H9 (cell line): ENCODE measurements around the gene ZNF646. TPM values are rescaled to one million over a fixed set of nuclear protein-coding genes. Genes with fewer than 3 reads are reported as not detected.

Experiments
- DNase-seq: peaks from one replicate; pipeline ENCODE4 v3.0.0-alpha.2; 2017
- H2AFZ ChIP-seq: one replicate; pipeline ENCODE4 v1.6.1; 2013; ENCODE audit warnings: mild to moderate bottlenecking, low read length, control low read depth, moderate library complexity
- H2AK5ac ChIP-seq: 2 replicates; pipeline ENCODE4 v1.6.1; 2013; ENCODE audit warnings: low read length, control low read depth, mixed read lengths; ENCODE audit not compliant: insufficient read length
- H2BK120ac ChIP-seq: one replicate; pipeline ENCODE4 v1.6.1; 2013; ENCODE audit warnings: low read depth, mild to moderate bottlenecking, low read length, control low read depth, inconsistent platforms; ENCODE audit not compliant: poor library complexity, severe bottlenecking
- H2BK12ac ChIP-seq: 2 replicates; pipeline ENCODE4 v1.6.1; 2013; ENCODE audit warnings: low read length, control low read depth, mixed read lengths, low read depth; ENCODE audit not compliant: insufficient read length
- H2BK15ac ChIP-seq: 2 replicates; pipeline ENCODE4 v1.6.1; 2013; ENCODE audit warnings: low read depth, low read length, control low read depth
- H2BK20ac ChIP-seq: one replicate; pipeline ENCODE4 v1.6.1; 2013; ENCODE audit warnings: low read depth, mild to moderate bottlenecking, low read length, control low read depth, inconsistent platforms; ENCODE audit not compliant: poor library complexity, severe bottlenecking
- H2BK5ac ChIP-seq: 2 replicates; pipeline ENCODE4 v1.6.1; 2013; ENCODE audit warnings: low read length, control low read depth, mixed read lengths; ENCODE audit not compliant: insufficient read length
- H3K14ac ChIP-seq: 2 replicates; pipeline ENCODE4 v1.6.1; 2013; ENCODE audit warnings: low read length, control low read depth; ENCODE audit not compliant: insufficient read depth
- H3K18ac ChIP-seq: 2 replicates; pipeline ENCODE4 v1.6.1; 2013; ENCODE audit warnings: low read depth, mild to moderate bottlenecking, mixed read lengths, low read length, control low read depth; ENCODE audit not compliant: insufficient read length
- H3K23ac ChIP-seq: 2 replicates; pipeline ENCODE4 v1.6.1; 2013; ENCODE audit warnings: low read length, control low read depth, mixed read lengths, low read depth; ENCODE audit not compliant: insufficient read length
- H3K23me2 ChIP-seq: 2 replicates; pipeline ENCODE4 v1.6.1; 2013; ENCODE audit warnings: low read depth, mild to moderate bottlenecking, mixed read lengths, low read length, control low read depth; ENCODE audit not compliant: insufficient read length, poor library complexity, severe bottlenecking
- H3K27ac ChIP-seq: 2 replicates; pipeline ENCODE4 v1.5.1; 2013; ENCODE audit warnings: low read length, control low read depth, mixed read lengths, low read depth; ENCODE audit not compliant: insufficient read length
- H3K27me3 ChIP-seq: 2 replicates; pipeline ENCODE4 v1.6.1; 2013; ENCODE audit warnings: low read length, control low read depth, inconsistent platforms; ENCODE audit not compliant: insufficient read depth
- H3K4ac ChIP-seq: 2 replicates; pipeline ENCODE4 v1.6.1; 2013; ENCODE audit warnings: low read depth, mild to moderate bottlenecking, control low read depth, inconsistent platforms, low read length, moderate library complexity
- H3K4me1 ChIP-seq: 2 replicates; pipeline ENCODE4 v1.6.1; 2013; ENCODE audit warnings: low read length, control low read depth, inconsistent platforms; ENCODE audit not compliant: insufficient read depth
- H3K4me2 ChIP-seq: 2 replicates; pipeline ENCODE4 v1.6.1; 2013; ENCODE audit warnings: low read length, control low read depth, mixed read lengths; ENCODE audit not compliant: insufficient read length, insufficient read depth
- H3K56ac ChIP-seq: 2 replicates; pipeline ENCODE4 v1.6.1; 2013; ENCODE audit warnings: low read depth, mild to moderate bottlenecking, mixed read lengths, low read length, control low read depth; ENCODE audit not compliant: insufficient read length
- H3K79me1 ChIP-seq: 2 replicates; pipeline ENCODE4 v1.6.1; 2013; ENCODE audit warnings: low read depth, mild to moderate bottlenecking, moderate library complexity, low read length, control low read depth, inconsistent platforms; ENCODE audit not compliant: insufficient read depth, poor library complexity, severe bottlenecking
- H3K79me2 ChIP-seq: 2 replicates; pipeline ENCODE4 v1.6.1; 2013; ENCODE audit warnings: low read length, control low read depth, inconsistent platforms; ENCODE audit not compliant: insufficient read depth
- H3K9ac ChIP-seq: 2 replicates; pipeline ENCODE4 v1.6.1; 2013; ENCODE audit warnings: low read length, control low read depth, mixed read lengths; ENCODE audit not compliant: insufficient read length; ENCODE audit errors: extremely low read depth
- H3K9me3 ChIP-seq: one replicate; pipeline ENCODE4 v1.6.1; 2013; ENCODE audit warnings: low read depth, low read length, inconsistent platforms; ENCODE audit not compliant: control insufficient read depth
- H3T11ph ChIP-seq: one replicate; pipeline ENCODE4 v1.6.1; 2013; ENCODE audit warnings: mild to moderate bottlenecking, low read length, control low read depth, inconsistent platforms
- H4K20me1 ChIP-seq: one replicate; pipeline ENCODE4 v1.6.1; 2013; ENCODE audit not compliant: control insufficient read depth, insufficient read length, insufficient read depth
- H4K5ac ChIP-seq: 2 replicates; pipeline ENCODE4 v1.6.1; 2013; ENCODE audit warnings: low read depth, mild to moderate bottlenecking, mixed read lengths, low read length, control low read depth; ENCODE audit not compliant: insufficient read length
- H4K8ac ChIP-seq: replicated peaks from 2 replicates; pipeline ENCODE4 v1.6.1; 2013; ENCODE audit warnings: low read length, control low read depth, mixed read lengths, low read depth; ENCODE audit not compliant: insufficient read length
- H4K91ac ChIP-seq: 2 replicates; pipeline ENCODE4 v1.6.1; 2013; ENCODE audit warnings: low read depth, mild to moderate bottlenecking, moderate library complexity, mixed read lengths, low read length, control low read depth; ENCODE audit not compliant: insufficient read length
- H3K27ac Mint-ChIP-seq, 3 experiments: 2 replicates in 2 of 3; 3 replicates in 1 of 3; pipeline ENCODE4 v1.8.0; 2020 to 2021; ENCODE audit warnings: mixed read lengths in 3 of 3, mild to moderate bottlenecking in 1 of 3, moderate library complexity in 1 of 3
- H3K27me3 Mint-ChIP-seq: 2 replicates; pipeline ENCODE4 v1.8.0; 2021; ENCODE audit warnings: low read depth, mild to moderate bottlenecking, moderate library complexity, mixed read lengths
- H3K36me3 Mint-ChIP-seq, 3 experiments: 2 replicates in 2 of 3; 3 replicates in 1 of 3; pipeline ENCODE4 v1.8.0; 2020 to 2021; ENCODE audit warnings: low read depth in 3 of 3, mixed read lengths in 3 of 3; ENCODE audit not compliant: insufficient read depth in 1 of 3
- H3K4me1 Mint-ChIP-seq, 2 experiments: 2 replicates each; pipeline ENCODE4 v1.8.0; 2020; ENCODE audit warnings: mixed read lengths in 2 of 2
- H3K4me3 Mint-ChIP-seq, 2 experiments: 2 replicates in 1 of 2; 3 replicates in 1 of 2; pipeline ENCODE4 v1.8.0; 2020 to 2021; ENCODE audit warnings: mild to moderate bottlenecking in 2 of 2, mixed read lengths in 2 of 2, moderate library complexity in 1 of 2
- H3K9me3 Mint-ChIP-seq, 2 experiments: 2 replicates in 1 of 2; 3 replicates in 1 of 2; pipeline ENCODE4 v1.8.0; 2020; ENCODE audit warnings: mild to moderate bottlenecking in 2 of 2, mixed read lengths in 2 of 2, moderate library complexity in 1 of 2
- WGBS: extraction: QIAGEN DNeasy Blood & Tissue Kit; methylation state at CpG from one replicate; pipeline ENCODE4 v1.1.7; 2013; ENCODE audit warnings: missing lambda C conversion rate, low lambda C conversion rate, mixed read lengths; ENCODE audit not compliant: insufficient read length; ENCODE audit errors: extremely low coverage; 5-methylcytosine and 5-hydroxymethylcytosine counted together
- total RNA-seq: library from RNA; stranded (reverse); gene quantifications from 2 replicates; pipeline ENCODE4 v1.2.1, GENCODE V29; 2021
- TF ChIP-seq, protein P1 (sequence below): fragments of 200-600 bp; sonication (generic); conservative IDR thresholded peaks from 3 replicates; pipeline ENCODE4 v1.8.0; 2021; ENCODE audit warnings: antibody characterized with exemption, mild to moderate bottlenecking

The ZNF646 gene
- total RNA-seq, 1 experiment from 2014 or later, result 29.2 TPM

DNA sequence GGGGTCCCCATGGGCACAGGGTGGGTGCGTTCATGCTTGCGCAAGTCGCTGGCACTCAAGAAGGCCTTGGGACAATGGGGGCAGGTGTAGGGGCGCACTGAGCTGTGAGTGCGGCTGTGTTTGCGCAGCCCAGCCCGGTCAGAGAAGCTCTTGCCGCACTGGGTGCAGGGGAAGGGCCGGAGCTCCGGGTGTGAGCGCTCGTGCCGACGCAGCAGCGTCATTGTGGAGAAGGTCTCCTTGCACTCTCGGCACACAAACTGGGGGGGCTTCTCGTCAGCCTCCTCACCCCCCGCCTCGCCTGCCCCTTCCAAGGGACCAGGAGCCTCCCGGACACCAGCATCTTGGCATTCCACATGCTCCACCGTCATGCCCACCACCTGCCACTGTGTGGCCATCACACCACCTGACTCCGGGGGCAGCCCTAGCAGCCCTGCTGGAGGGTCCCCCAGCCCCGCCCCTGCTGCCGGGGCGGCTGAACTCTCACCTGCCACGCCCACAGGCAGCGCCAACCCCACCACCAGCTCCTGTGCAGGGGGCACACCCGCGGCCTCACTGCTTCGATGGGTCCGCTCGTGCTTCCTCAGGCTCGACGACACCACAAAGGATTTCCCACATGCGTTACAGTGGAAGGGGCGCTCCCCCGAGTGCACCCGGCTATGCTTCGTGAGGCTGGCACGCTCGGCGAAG, 13.0 kb upstream of the ZNF646 start:
- Histone ChIP-seq H3K23me2 (no peaks in the 10 kb centered on the region), H2AK5ac (no peak overlapping the region)

More for the DNA sequence above, 13.0 kb upstream of the ZNF646 start:
- no CpG with 5 or more reads among the region's 42 CpGs for WGBS
- peaks cover 0 to 4% of the 10 kb centered on the region in 2 experiments; a peak in 1 of 4 replicates for H3K4me1 Mint-ChIP-seq
- Histone ChIP-seq H3T11ph (no peak overlapping the region), H2BK15ac (no peak overlapping the region), H2BK5ac (no peak overlapping the region), H2BK120ac (no peak overlapping the region), H2AFZ (no peak overlapping the region), H3K27ac (no peak overlapping the region), H3K79me2 (no peaks in the 10 kb centered on the region), H3K4ac (no peak overlapping the region), H3K4me2 (no peak overlapping the region), H3K9me3 (no peaks in the 10 kb centered on the region), H3K4me1 (no peaks in the 10 kb centered on the region), H3K56ac (no peak overlapping the region), H2BK12ac (no peak overlapping the region), H3K27me3 (no peaks in the 10 kb centered on the region), H4K5ac (no peak overlapping the region), H3K18ac (no peak overlapping the region), H2BK20ac (no peak overlapping the region), H3K79me1 (no peaks in the 10 kb centered on the region), H3K14ac (no peak overlapping the region), H4K20me1 (no peaks in the 10 kb centered on the region), H4K91ac (no peak overlapping the region), H3K23ac (no peak overlapping the region), H3K9ac (no peak overlapping the region), H4K8ac (no peak overlapping the region)
- no peak overlapping the region for H3K4me3 Mint-ChIP-seq
- TF ChIP-seq, protein P1, sequence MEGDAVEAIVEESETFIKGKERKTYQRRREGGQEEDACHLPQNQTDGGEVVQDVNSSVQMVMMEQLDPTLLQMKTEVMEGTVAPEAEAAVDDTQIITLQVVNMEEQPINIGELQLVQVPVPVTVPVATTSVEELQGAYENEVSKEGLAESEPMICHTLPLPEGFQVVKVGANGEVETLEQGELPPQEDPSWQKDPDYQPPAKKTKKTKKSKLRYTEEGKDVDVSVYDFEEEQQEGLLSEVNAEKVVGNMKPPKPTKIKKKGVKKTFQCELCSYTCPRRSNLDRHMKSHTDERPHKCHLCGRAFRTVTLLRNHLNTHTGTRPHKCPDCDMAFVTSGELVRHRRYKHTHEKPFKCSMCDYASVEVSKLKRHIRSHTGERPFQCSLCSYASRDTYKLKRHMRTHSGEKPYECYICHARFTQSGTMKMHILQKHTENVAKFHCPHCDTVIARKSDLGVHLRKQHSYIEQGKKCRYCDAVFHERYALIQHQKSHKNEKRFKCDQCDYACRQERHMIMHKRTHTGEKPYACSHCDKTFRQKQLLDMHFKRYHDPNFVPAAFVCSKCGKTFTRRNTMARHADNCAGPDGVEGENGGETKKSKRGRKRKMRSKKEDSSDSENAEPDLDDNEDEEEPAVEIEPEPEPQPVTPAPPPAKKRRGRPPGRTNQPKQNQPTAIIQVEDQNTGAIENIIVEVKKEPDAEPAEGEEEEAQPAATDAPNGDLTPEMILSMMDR, result no peak
- no peaks in the 10 kb centered on the region for H3K9me3 Mint-ChIP-seq
- H3K36me3 Mint-ChIP-seq, result peaks cover 22 to 47% (median 40%) of the 10 kb centered on the region in 3 experiments
- no peak overlapping the region for H3K27ac Mint-ChIP-seq
- H3K27me3 Mint-ChIP-seq, result no peaks in the 10 kb centered on the region
- no peak for DNase-seq
